ENCODE results near the gene PRKCE.

PRKCE gene

GRCh38 chr2:46119453-46119852 is 468.0 kb downstream of the PRKCE start:
- Mint-ChIP-seq H3K9me3 (ENCODE audit: low read depth) (no peaks in the 10 kb centered on the region), H3K36me3 (peaks cover 2% of the 10 kb centered on the region), H3K4me3 (no peak overlapping the region), H3K4me1 (ENCODE audit: low read depth) (no peaks in the 10 kb centered on the region), H3K27me3 (no peaks in the 10 kb centered on the region), H3K27ac (no peak overlapping the region)

- Mint-ChIP-seq H3K27me3 (no peaks in the 10 kb centered on the region), H3K27ac (no peak overlapping the region), H3K9me3 (ENCODE audit: low read depth) (no peaks in the 10 kb centered on the region), H3K36me3 (peaks cover 2% of the 10 kb centered on the region), H3K4me3 (no peak overlapping the region), H3K4me1 (ENCODE audit: low read depth) (no peaks in the 10 kb centered on the region)
Observed at GRCh38 chr2:46120792-46121555, 469.5 kb downstream of the PRKCE start.

DNA sequence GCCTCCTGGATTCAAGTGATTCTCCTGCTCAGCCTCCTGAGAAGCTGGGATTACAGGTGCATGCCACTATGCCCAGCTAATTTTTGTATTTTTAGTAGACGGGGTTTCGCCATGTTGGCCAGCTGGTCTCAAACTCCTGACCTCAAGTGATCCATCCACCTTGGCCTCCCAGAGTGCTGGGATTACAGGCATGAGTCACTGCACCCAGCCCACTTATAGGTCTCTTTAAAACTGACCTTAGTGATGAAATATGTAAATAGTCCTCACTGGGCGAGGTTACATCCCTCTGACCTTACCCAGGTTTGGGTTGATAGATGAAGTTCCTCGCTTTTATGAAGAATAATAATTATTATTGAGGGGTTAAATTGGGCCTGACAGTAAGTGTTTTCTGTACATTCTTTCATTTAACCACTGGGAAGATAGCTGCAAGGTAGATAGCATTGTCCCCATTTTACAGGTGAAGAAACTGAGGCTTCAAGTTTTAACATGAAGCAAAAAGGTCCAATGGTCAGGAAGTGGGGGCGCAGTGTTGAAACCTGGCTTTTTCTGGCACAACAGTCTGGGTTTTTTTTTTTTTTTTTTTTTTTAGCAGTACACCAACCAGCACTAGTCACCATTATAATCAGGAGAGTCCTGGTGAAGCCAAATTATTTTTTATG is 471.0 kb downstream of the PRKCE start:
- Mint-ChIP-seq H3K4me3 (no peak overlapping the region), H3K4me1 (ENCODE audit: low read depth) (no peaks in the 10 kb centered on the region), H3K9me3 (ENCODE audit: low read depth) (no peaks in the 10 kb centered on the region), H3K27me3 (no peaks in the 10 kb centered on the region), H3K27ac (no peak overlapping the region), H3K36me3 (peaks cover 2% of the 10 kb centered on the region)

DNA sequence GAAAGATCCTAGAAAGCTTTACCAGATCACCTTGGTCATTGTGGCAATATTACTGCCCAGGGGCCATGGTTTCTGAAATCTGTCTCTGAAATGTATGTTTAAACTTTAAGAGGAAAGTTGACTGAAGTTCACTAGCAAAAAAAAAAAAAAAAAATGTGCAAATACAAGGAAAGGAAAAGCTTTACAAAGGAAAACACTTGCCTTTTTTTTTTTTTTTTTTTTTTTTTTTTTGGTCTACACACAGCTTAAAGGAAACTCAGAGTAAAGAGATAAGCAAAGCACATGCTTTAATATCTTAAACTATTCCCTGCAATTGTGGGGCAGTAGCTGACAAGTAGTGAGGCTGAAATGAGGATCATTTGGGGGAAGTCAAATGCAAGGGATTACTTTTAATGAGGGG is 471.5 kb downstream of the PRKCE start:
- H3K9me3 Mint-ChIP-seq (ENCODE audit: low read depth) = no peaks in the 10 kb centered on the region
- no peak overlapping the region for H3K4me3 Mint-ChIP-seq

DNA sequence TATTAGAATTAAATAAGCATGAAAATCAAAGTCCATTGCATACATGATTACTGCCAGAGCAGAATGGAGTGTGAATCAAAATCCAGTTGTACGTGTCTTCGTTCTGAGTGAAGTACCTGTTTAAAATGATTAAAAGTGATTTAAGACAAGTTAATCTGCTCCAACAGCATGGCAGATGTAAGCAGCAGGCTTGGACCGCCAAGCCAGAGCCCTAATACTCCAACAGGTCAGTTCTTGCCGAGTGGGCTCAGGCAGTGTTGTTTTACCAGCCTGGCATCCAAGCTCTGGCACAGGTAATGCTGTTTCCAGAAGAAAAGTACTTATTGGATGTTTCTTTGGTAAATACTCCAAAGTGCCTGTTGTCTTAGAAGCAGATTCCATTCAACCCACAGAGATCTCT is 474.3 kb downstream of the PRKCE start:
- no peaks in the 10 kb centered on the region for H3K36me3 Mint-ChIP-seq
- no peaks in the 10 kb centered on the region for H3K4me1 Mint-ChIP-seq (ENCODE audit: low read depth)
- no peak overlapping the region for H3K4me3 Mint-ChIP-seq
- no peaks in the 10 kb centered on the region for H3K27me3 Mint-ChIP-seq
- H3K9me3 Mint-ChIP-seq (ENCODE audit: low read depth) = no peaks in the 10 kb centered on the region
- H3K27ac Mint-ChIP-seq = no peak overlapping the region

More for the DNA sequence above, 471.5 kb downstream of the PRKCE start:
- Mint-ChIP-seq H3K4me1 (ENCODE audit: low read depth) (no peaks in the 10 kb centered on the region), H3K27ac (no peak overlapping the region), H3K36me3 (peaks cover 1% of the 10 kb centered on the region), H3K27me3 (no peaks in the 10 kb centered on the region)

DNA sequence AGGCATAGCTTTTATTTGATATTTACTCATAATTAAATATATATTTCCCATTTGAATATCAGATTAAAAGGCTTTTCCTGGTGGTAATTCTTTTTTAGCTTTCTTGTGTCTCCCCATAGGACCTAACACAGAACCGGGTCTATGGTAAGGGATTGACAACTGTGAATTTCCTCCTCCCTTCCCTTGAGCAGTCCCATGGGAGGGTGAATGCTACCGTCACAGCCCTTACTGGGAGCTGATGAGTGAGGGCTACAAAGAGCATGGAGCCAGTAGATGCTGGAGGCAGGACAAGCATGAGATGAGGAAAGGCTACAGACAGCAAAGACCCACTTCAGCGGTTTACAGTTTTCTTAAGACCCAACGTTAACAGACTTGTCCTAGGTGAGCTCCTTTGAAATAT is 475.1 kb downstream of the PRKCE start:
- Mint-ChIP-seq H3K9me3 (ENCODE audit: low read depth) (no peaks in the 10 kb centered on the region), H3K27ac (no peak overlapping the region)

GRCh38 chr2:46127176-46127575 is 475.7 kb downstream of the PRKCE start:
- no peak overlapping the region for H3K4me3 Mint-ChIP-seq
- H3K27me3 Mint-ChIP-seq = no peaks in the 10 kb centered on the region
- no peaks in the 10 kb centered on the region for H3K9me3 Mint-ChIP-seq (ENCODE audit: low read depth)
- H3K4me1 Mint-ChIP-seq (ENCODE audit: low read depth) = no peaks in the 10 kb centered on the region
- peaks cover 3% of the 10 kb centered on the region for H3K36me3 Mint-ChIP-seq
- H3K27ac Mint-ChIP-seq = no peak overlapping the region

More for the DNA sequence above, 475.1 kb downstream of the PRKCE start:
- H3K4me1 Mint-ChIP-seq (ENCODE audit: low read depth) = no peaks in the 10 kb centered on the region
- H3K36me3 Mint-ChIP-seq = peaks cover 3% of the 10 kb centered on the region
- no peak overlapping the region for H3K4me3 Mint-ChIP-seq
- no peaks in the 10 kb centered on the region for H3K27me3 Mint-ChIP-seq

DNA sequence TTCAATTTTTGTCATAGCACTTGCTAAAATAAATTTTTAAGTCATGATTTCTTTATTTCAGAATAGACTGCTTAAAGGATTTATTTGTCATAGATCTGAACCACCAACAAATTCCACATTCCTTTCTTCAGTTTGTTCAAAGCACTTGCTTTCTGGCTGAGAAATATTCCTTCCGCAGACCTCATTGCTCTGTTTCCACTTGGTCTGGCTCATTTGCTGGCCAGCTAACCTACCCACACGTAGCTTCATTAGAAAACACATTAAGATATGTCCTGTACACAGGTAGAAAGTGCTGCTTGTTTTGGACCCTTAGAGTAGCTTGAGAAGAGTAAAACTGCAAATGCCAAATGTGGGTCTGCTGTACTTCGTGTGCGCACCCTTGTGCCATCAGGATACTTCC is 479.0 kb downstream of the PRKCE start:
- Mint-ChIP-seq H3K4me3 (no peak overlapping the region), H3K27me3 (no peaks in the 10 kb centered on the region), H3K4me1 (ENCODE audit: low read depth) (no peaks in the 10 kb centered on the region), H3K27ac (no peak overlapping the region), H3K9me3 (ENCODE audit: low read depth) (no peaks in the 10 kb centered on the region), H3K36me3 (peaks cover 6% of the 10 kb centered on the region)

DNA sequence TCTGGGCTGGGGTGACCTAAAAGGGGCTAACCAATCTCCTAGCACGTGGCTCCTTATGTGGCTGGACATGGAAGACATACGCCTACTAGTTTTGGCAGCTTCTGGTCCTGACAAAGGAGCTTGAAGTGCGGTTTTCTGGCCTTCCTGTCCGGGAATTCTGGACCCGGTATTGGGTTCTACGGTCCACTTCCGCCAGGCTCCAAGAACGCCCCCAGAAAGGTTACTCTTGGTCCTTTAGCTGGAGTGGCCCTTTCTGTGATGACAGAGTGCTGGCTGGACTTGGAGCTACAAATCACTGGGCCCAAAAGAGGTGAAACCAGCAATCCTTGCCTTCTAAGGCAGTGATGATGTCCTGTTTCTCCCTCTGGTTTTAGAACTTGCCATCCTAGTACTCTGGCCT is 481.5 kb downstream of the PRKCE start:
- Mint-ChIP-seq H3K36me3 (peaks cover 6% of the 10 kb centered on the region), H3K27ac (no peak overlapping the region), H3K9me3 (ENCODE audit: low read depth) (no peaks in the 10 kb centered on the region), H3K4me1 (ENCODE audit: low read depth) (no peaks in the 10 kb centered on the region), H3K4me3 (no peak overlapping the region), H3K27me3 (no peaks in the 10 kb centered on the region)

- H3K4me3 Mint-ChIP-seq = no peak overlapping the region
- H3K4me1 Mint-ChIP-seq (ENCODE audit: low read depth) = no peaks in the 10 kb centered on the region
- H3K27me3 Mint-ChIP-seq = no peaks in the 10 kb centered on the region
- H3K36me3 Mint-ChIP-seq = peaks cover 6% of the 10 kb centered on the region
- no peaks in the 10 kb centered on the region for H3K9me3 Mint-ChIP-seq (ENCODE audit: low read depth)
- H3K27ac Mint-ChIP-seq = no peak overlapping the region
Observed at GRCh38 chr2:46134531-46135227, 483.2 kb downstream of the PRKCE start.

- H3K4me3 Mint-ChIP-seq = no peak overlapping the region
- H3K4me1 Mint-ChIP-seq (ENCODE audit: low read depth) = no peaks in the 10 kb centered on the region
- H3K27ac Mint-ChIP-seq = no peak overlapping the region
- no peaks in the 10 kb centered on the region for H3K9me3 Mint-ChIP-seq (ENCODE audit: low read depth)
- H3K36me3 Mint-ChIP-seq = peaks cover 6% of the 10 kb centered on the region
- no peaks in the 10 kb centered on the region for H3K27me3 Mint-ChIP-seq
Observed at GRCh38 chr2:46135228-46135855, 483.9 kb downstream of the PRKCE start.

GRCh38 chr2:46135958-46136357 is 484.5 kb downstream of the PRKCE start:
- peaks cover 6% of the 10 kb centered on the region for H3K36me3 Mint-ChIP-seq
- H3K27me3 Mint-ChIP-seq = no peaks in the 10 kb centered on the region
- no peak overlapping the region for H3K4me3 Mint-ChIP-seq
- H3K4me1 Mint-ChIP-seq (ENCODE audit: low read depth) = no peaks in the 10 kb centered on the region
- H3K27ac Mint-ChIP-seq = no peak overlapping the region
- H3K9me3 Mint-ChIP-seq (ENCODE audit: low read depth) = no peaks in the 10 kb centered on the region

DNA sequence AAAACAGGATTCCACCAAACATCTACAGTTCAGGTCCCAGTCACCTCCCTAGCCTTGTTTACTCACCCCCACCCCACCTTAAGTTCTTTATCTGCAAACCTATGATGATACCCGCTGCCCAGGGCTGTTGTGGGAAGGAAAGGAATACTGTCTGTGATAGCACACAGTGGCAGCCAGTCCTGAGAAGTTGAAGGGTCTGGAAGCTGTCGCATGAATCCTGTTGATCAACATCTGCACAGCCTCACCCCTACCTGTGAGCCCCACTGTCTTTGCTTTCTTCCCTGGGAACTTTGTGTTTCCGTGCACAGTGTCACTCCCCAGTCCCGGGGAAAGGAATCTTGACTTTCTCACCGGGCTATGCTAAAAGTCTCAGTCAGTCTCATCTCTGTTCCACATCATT is 485.0 kb downstream of the PRKCE start:
- H3K4me3 Mint-ChIP-seq = no peak overlapping the region
- H3K4me1 Mint-ChIP-seq (ENCODE audit: low read depth) = no peaks in the 10 kb centered on the region
- H3K9me3 Mint-ChIP-seq (ENCODE audit: low read depth) = no peaks in the 10 kb centered on the region
- no peaks in the 10 kb centered on the region for H3K27me3 Mint-ChIP-seq
- peaks cover 4% of the 10 kb centered on the region for H3K36me3 Mint-ChIP-seq
- H3K27ac Mint-ChIP-seq = no peak overlapping the region

GRCh38 chr2:46136953-46137352 is 485.5 kb downstream of the PRKCE start:
- Mint-ChIP-seq H3K36me3 (peaks cover 4% of the 10 kb centered on the region), H3K4me3 (no peak overlapping the region), H3K27ac (no peak overlapping the region), H3K4me1 (ENCODE audit: low read depth) (no peaks in the 10 kb centered on the region), H3K27me3 (no peaks in the 10 kb centered on the region), H3K9me3 (ENCODE audit: low read depth) (no peaks in the 10 kb centered on the region)

Measured in activated naive CD8-positive, alpha-beta T cell (primary cell).